SK-N-SH (cell line): ENCODE measurements around the gene ANAPC4. TPM values are rescaled to one million over a fixed set of nuclear protein-coding genes. Genes with fewer than 3 reads are reported as not detected.

Experiments used
- CTCF ChIA-PET: fragments of 300-600, 350-600 bp; formaldehyde crosslinking; extraction: SDS; loops from one replicate; lab custom pipeline; 2021; lab: Yijun Ruan, JAX
- POLR2A ChIA-PET: fragments of 350-600 bp; sonication (Branson Sonifier 250); formaldehyde crosslinking; extraction: SDS; loops from one replicate; lab custom pipeline; 2020; ENCODE audit warnings: antibody characterized with exemption, inconsistent platforms; lab: Yijun Ruan, JAX
- DNase-seq: peaks from one replicate; pipeline ENCODE4 v3.0.0; 2012
- H2AFZ ChIP-seq: fragments of 200-600 bp; sonication (generic); 2 replicates; pipeline ENCODE4 v1.8.1; 2016; ENCODE audit warnings: antibody characterized with exemption, mild to moderate bottlenecking, low read depth
- H3F3A ChIP-seq: fragments of 200-600 bp; sonication (generic); replicated peaks from 2 replicates; pipeline ENCODE3; 2016; ENCODE audit warnings: antibody characterized with exemption, mild to moderate bottlenecking; ENCODE audit not compliant: insufficient read depth
- H3K27ac ChIP-seq, 2 experiments: fragments of 200-500 bp in 1 of 2; fragments of 200-600 bp in 1 of 2; sonication (Bioruptor generic) in 1 of 2; sonication (generic), shearing (Covaris generic) in 1 of 2; 2 replicates each; pipeline versions ENCODE4 v1.5.1 to v1.6.1; 2014 to 2016; ENCODE audit warnings: low read depth in 2 of 2, inconsistent platforms in 1 of 2, low read length in 1 of 2, mild to moderate bottlenecking in 1 of 2, mixed read lengths in 1 of 2
- H3K27me3 ChIP-seq: fragments of 200-600 bp; sonication (generic), shearing (Covaris generic); 2 replicates; pipeline ENCODE4 v1.6.1; 2016; ENCODE audit warnings: mixed run types; ENCODE audit not compliant: insufficient read depth
- H3K36me3 ChIP-seq, 2 experiments: fragments of 200-500 bp in 1 of 2; fragments of 200-600 bp in 1 of 2; sonication (Bioruptor generic) in 1 of 2; sonication (generic) in 1 of 2; replicated peaks in 1 of 2; 2 replicates each; pipeline versions ENCODE3 to v1.5.1; 2014 to 2016; ENCODE audit warnings: low read length in 1 of 2, mild to moderate bottlenecking in 1 of 2; ENCODE audit not compliant: insufficient read depth in 2 of 2, control insufficient read depth in 1 of 2
- H3K4me1 ChIP-seq, 2 experiments: fragments of 200-500 bp in 1 of 2; fragments of 200-600 bp in 1 of 2; sonication (Bioruptor generic) in 1 of 2; sonication (generic), shearing (Covaris generic) in 1 of 2; 2 replicates each; pipeline versions ENCODE4 v1.5.1 to v1.6.1; 2014 to 2016; ENCODE audit warnings: low read depth in 1 of 2, low read length in 1 of 2, mixed run types in 1 of 2; ENCODE audit not compliant: insufficient read depth in 2 of 2, control insufficient read depth in 1 of 2
- H3K4me2 ChIP-seq: fragments of 200-600 bp; sonication (generic), shearing (Covaris generic); 2 replicates; pipeline ENCODE4 v1.6.1; 2017; ENCODE audit warnings: mixed run types
- H3K4me3 ChIP-seq, 2 experiments: fragments of 200-500 bp in 1 of 2; fragments of 200-600 bp in 1 of 2; sonication (Bioruptor generic) in 1 of 2; sonication (generic), shearing (Covaris generic) in 1 of 2; 2 replicates each; pipeline versions ENCODE4 v1.5.1 to v1.8.1; 2014 to 2016; ENCODE audit warnings: low read depth in 2 of 2, inconsistent platforms in 1 of 2, low read length in 1 of 2, mild to moderate bottlenecking in 1 of 2, mixed read lengths in 1 of 2, moderate library complexity in 1 of 2
- H3K79me2 ChIP-seq: fragments of 200-600 bp; sonication (generic); 2 replicates; pipeline ENCODE4 v1.8.1; 2017; ENCODE audit warnings: mild to moderate bottlenecking; ENCODE audit not compliant: insufficient read depth
- H3K9ac ChIP-seq: fragments of 200-600 bp; sonication (generic); 2 replicates; pipeline ENCODE4 v1.6.1; 2017; ENCODE audit warnings: mixed run types
- H3K9me2 ChIP-seq: fragments of 200-600 bp; sonication (generic); 2 replicates; pipeline ENCODE4 v1.6.1; 2017; ENCODE audit warnings: mixed run types
- H3K9me3 ChIP-seq: fragments of 200-600 bp; sonication (generic); 2 replicates; pipeline ENCODE4 v1.6.1; 2017; ENCODE audit warnings: mixed run types, mild to moderate bottlenecking, moderate library complexity
- H4K20me1 ChIP-seq: fragments of 200-600 bp; sonication (generic); 2 replicates; pipeline ENCODE4 v1.6.1; 2017; ENCODE audit warnings: mild to moderate bottlenecking, mixed run types; ENCODE audit not compliant: insufficient read depth
- CHD2 ChIP-seq: fragments of 150-350 bp; IDR thresholded peaks from 2 replicates; pipeline ENCODE4 v1.6.1; 2018; ENCODE audit warnings: low read length; ENCODE audit not compliant: partially characterized antibody
- ELF1 ChIP-seq: IDR thresholded peaks from 2 replicates; pipeline ENCODE4 v1.4.0; 2012
- EP300 ChIP-seq, 2 experiments: IDR thresholded peaks; 2 replicates each; pipeline versions ENCODE4 v1.4.0 to v1.6.1; 2012; ENCODE audit warnings: borderline replicate concordance in 1 of 2, low read depth in 1 of 2, low read length in 1 of 2
- EZH2phosphoT487 ChIP-seq: fragments of 200-600 bp; sonication (generic); IDR thresholded peaks from 2 replicates; pipeline ENCODE4 v1.6.1; 2017; ENCODE audit warnings: low read depth, mixed run types, mild to moderate bottlenecking, antibody characterized with exemption, moderate library complexity, borderline replicate concordance
- IRF3 ChIP-seq: fragments of 150-350 bp; IDR thresholded peaks from 2 replicates; pipeline ENCODE4 v1.6.1; 2016; ENCODE audit warnings: mild to moderate bottlenecking, low read depth, low read length
- JUND ChIP-seq: IDR thresholded peaks from 2 replicates; pipeline ENCODE4 v1.4.0; 2012
- MEF2A ChIP-seq: IDR thresholded peaks from 2 replicates; pipeline ENCODE4 v1.4.0; 2012; ENCODE audit warnings: low read depth, borderline replicate concordance
- NFIC ChIP-seq: IDR thresholded peaks from 2 replicates; pipeline ENCODE4 v1.4.0; 2012; ENCODE audit warnings: borderline replicate concordance
- NRF1 ChIP-seq: IDR thresholded peaks from 2 replicates; pipeline ENCODE4 v1.6.1; 2012; ENCODE audit warnings: low read depth, mild to moderate bottlenecking, low read length
- POLR2AphosphoS5 ChIP-seq: IDR thresholded peaks from 2 replicates; pipeline ENCODE4 v1.6.1; 2012; ENCODE audit warnings: low read depth, low read length
- RXRA ChIP-seq: IDR thresholded peaks from 2 replicates; pipeline ENCODE4 v1.4.0; 2012; ENCODE audit warnings: low read depth, mild to moderate bottlenecking, borderline replicate concordance
- SIN3A ChIP-seq: IDR thresholded peaks from 2 replicates; pipeline ENCODE4 v1.6.1; 2012; ENCODE audit warnings: low read depth, mild to moderate bottlenecking, low read length, moderate library complexity, borderline replicate concordance
- TCF12 ChIP-seq: IDR thresholded peaks from 2 replicates; pipeline ENCODE4 v1.4.0; 2012
- USF2 ChIP-seq: fragments of 150-350 bp; IDR thresholded peaks from 2 replicates; pipeline ENCODE4 v1.6.1; 2017; ENCODE audit warnings: antibody characterized with exemption, low read length, low read depth, borderline replicate concordance
- YY1 ChIP-seq: IDR thresholded peaks from 2 replicates; pipeline ENCODE4 v1.4.0; 2012; ENCODE audit warnings: low read depth, mild to moderate bottlenecking
- ZBTB33 ChIP-seq: IDR thresholded peaks from 2 replicates; pipeline ENCODE4 v1.4.0; 2012; ENCODE audit warnings: low read depth, borderline replicate concordance
- WGBS: methylation state at CpG from one replicate; pipeline ENCODE4 v1.1.6; 2017; ENCODE audit warnings: low lambda C conversion rate; 5-methylcytosine and 5-hydroxymethylcytosine counted together
- polyA plus RNA-seq, 3 experiments: library from polyadenylated mRNA; depleted of rRNA; stranded (reverse); fragments of >200 nt; gene quantifications; 2 replicates each; pipeline ENCODE4 v1.2.3, GENCODE V29; 2012

The ANAPC4 gene
- polyA plus RNA-seq, 1 of the 3 experiments (the other 2 are of a cell fraction): 7.7 TPM

DNA sequence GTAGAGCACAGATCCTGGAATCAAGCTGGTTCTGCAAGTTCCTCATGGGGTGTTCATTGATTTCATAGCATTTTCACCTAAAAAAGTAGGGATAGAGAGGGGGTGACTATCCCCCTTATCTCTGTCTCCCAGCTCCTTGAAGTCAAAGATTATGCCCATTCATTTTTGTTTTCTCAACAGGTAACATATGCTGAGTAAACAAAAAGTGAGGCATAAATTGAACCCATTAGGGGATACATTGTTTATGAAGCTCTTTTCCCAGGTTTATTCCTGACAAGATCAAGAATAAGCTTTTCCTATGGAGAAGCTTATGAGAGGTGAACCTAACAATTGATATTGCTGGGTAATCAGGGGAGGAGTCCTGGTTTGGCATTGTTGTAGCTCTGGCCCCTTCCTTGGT is 9.2 kb upstream of the ANAPC4 start:
- Histone ChIP-seq H3K4me3 (no peak overlapping the region), H3K79me2 (no peaks in the 10 kb centered on the region), H4K20me1 (no peaks in the 10 kb centered on the region), H3K27ac (no peak overlapping the region), H2AFZ (no peak overlapping the region), H3K9me2 (no peaks in the 10 kb centered on the region), H3K36me3 (peaks cover 9 to 15% of the 10 kb centered on the region in 2 experiments), H3K4me1 (no peaks in the 10 kb centered on the region), H3K27me3 (no peaks in the 10 kb centered on the region), H3K9ac (no peak overlapping the region), H3K4me2 (no peak overlapping the region), H3F3A (no peaks in the 10 kb centered on the region), H3K9me3 (no peaks in the 10 kb centered on the region)
- no peak for DNase-seq
- POLR2A ChIA-PET: no interaction called here
- CTCF ChIA-PET: interaction anchor here (0.9 to 4.5 kb wide), 17 partner anchors 8 to 879 kb away, joined by 3 to 40 read pairs (median 9); partner anchors contain the start of genes ANAPC4 and ZCCHC4
- no peak for TF ChIP-seq JUND
- no peak for TF ChIP-seq ELF1
- TF ChIP-seq SIN3A: no peak
- no peak for TF ChIP-seq USF2
- no peak for TF ChIP-seq EZH2phosphoT487
- TF ChIP-seq RXRA: no peak

- peaks cover 9 to 15% of the 10 kb centered on the region in 2 experiments for H3K36me3 ChIP-seq
- no peaks in the 10 kb centered on the region for H3K9me3 ChIP-seq
- no peak overlapping the region for H3K4me3 ChIP-seq
- DNase-seq: no peak
- H2AFZ ChIP-seq: no peak overlapping the region
- no peaks in the 10 kb centered on the region for H3K4me1 ChIP-seq
- H3K4me2 ChIP-seq: no peak overlapping the region
- no peak overlapping the region for H3K9ac ChIP-seq
- H3K27ac ChIP-seq: no peak overlapping the region
- no peaks in the 10 kb centered on the region for H4K20me1 ChIP-seq
- WGBS: 88% methylated on average over 6 of the region's 6 CpGs
- H3K27me3 ChIP-seq: no peaks in the 10 kb centered on the region
- POLR2A ChIA-PET: interaction anchor here (0.7 kb wide), 1 partner anchor 457 kb away, joined by 3 read pairs; no protein-coding TSS in a partner anchor
- TF ChIP-seq YY1 (no peak), SIN3A (no peak), CHD2 (no peak), NFIC (no peak), NRF1 (no peak), EP300 (IDR thresholded peaks at IDR 0.05; ENCODE audit: borderline replicate concordance in 1 of 2, low read depth in 1 of 2, low read length in 1 of 2) (no peak), TCF12 (no peak), POLR2AphosphoS5 (no peak), IRF3 (no peak), ZBTB33 (no peak), ELF1 (no peak), MEF2A (no peak)
- CTCF ChIA-PET: interaction anchor here (1.2 to 4.5 kb wide), 13 partner anchors 8 to 395 kb away, joined by 3 to 40 read pairs (median 12); partner anchors contain the start of genes ANAPC4 and ZCCHC4
- no peaks in the 10 kb centered on the region for H3F3A ChIP-seq
- H3K79me2 ChIP-seq: no peaks in the 10 kb centered on the region
- no peaks in the 10 kb centered on the region for H3K9me2 ChIP-seq
Observed at GRCh38 chr4:25368315-25368714, 8.7 kb upstream of the ANAPC4 start.
